Hepatocyte (in vitro differentiated cells): Measurements from ENCODE around the gene VSIG8. TPM values are rescaled to one million over a fixed set of nuclear protein-coding genes. Genes with fewer than 3 reads are reported as not detected.

Experiments
- DNase-seq: peaks from one replicate; pipeline ENCODE4 v3.0.0-alpha.2; 2016; ENCODE audit warnings: low spot score
- H2AFZ ChIP-seq: fragments of 200-600 bp; sonication (generic); 2 replicates; pipeline ENCODE4 v1.6.0; 2016; ENCODE audit warnings: antibody characterized with exemption, mild to moderate bottlenecking
- H3K27ac ChIP-seq: fragments of 200-600 bp; sonication (generic); 2 replicates; pipeline ENCODE4 v1.5.1; 2016; ENCODE audit warnings: mild to moderate bottlenecking
- H3K27me3 ChIP-seq: fragments of 200-600 bp; sonication (generic); 2 replicates; pipeline ENCODE4 v1.6.1; 2016
- H3K36me3 ChIP-seq: fragments of 200-600 bp; sonication (generic); replicated peaks from 2 replicates; pipeline ENCODE4 v1.5.1; 2016; ENCODE audit warnings: low read depth; ENCODE audit not compliant: insufficient read depth
- H3K4me1 ChIP-seq: fragments of 200-600 bp; sonication (generic); 2 replicates; pipeline ENCODE4 v1.5.1; 2016; ENCODE audit warnings: mild to moderate bottlenecking, moderate library complexity; ENCODE audit not compliant: insufficient read depth
- H3K4me2 ChIP-seq: fragments of 200-600 bp; sonication (generic); 2 replicates; pipeline ENCODE4 v1.6.0; 2016
- H3K4me3 ChIP-seq: fragments of 200-600 bp; sonication (generic); 2 replicates; pipeline ENCODE4 v1.5.1; 2016; ENCODE audit warnings: mild to moderate bottlenecking
- H3K79me2 ChIP-seq: fragments of 200-600 bp; sonication (generic); 2 replicates; pipeline ENCODE4 v1.6.0; 2017; ENCODE audit warnings: mild to moderate bottlenecking
- H3K9me2 ChIP-seq: fragments of 200-600 bp; sonication (generic); replicated peaks from 2 replicates; pipeline ENCODE4 v1.6.0; 2017; ENCODE audit warnings: mild to moderate bottlenecking; ENCODE audit not compliant: insufficient read depth
- H3K9me3 ChIP-seq: fragments of 200-600 bp; sonication (generic); 2 replicates; pipeline ENCODE4 v1.5.1; 2016; ENCODE audit warnings: low read depth, mild to moderate bottlenecking
- H4K20me1 ChIP-seq: fragments of 200-600 bp; sonication (generic); 2 replicates; pipeline ENCODE4 v1.6.0; 2016; ENCODE audit warnings: mild to moderate bottlenecking; ENCODE audit not compliant: insufficient read depth, poor library complexity, severe bottlenecking
- CTCF ChIP-seq: fragments of 200-600 bp; sonication (generic); IDR thresholded peaks from 2 replicates; pipeline ENCODE4 v1.5.1; 2016; ENCODE audit warnings: antibody characterized with exemption, mild to moderate bottlenecking; ENCODE audit not compliant: poor library complexity
- EZH2 ChIP-seq: fragments of 200-600 bp; sonication (generic); IDR thresholded peaks from 2 replicates; pipeline ENCODE4 v1.6.1; 2016; ENCODE audit warnings: antibody characterized with exemption, mild to moderate bottlenecking, borderline replicate concordance
- EZH2phosphoT487 ChIP-seq: fragments of 200-600 bp; sonication (generic); IDR thresholded peaks from one replicate; pipeline ENCODE4 v1.6.1; 2018; ENCODE audit warnings: antibody characterized with exemption, mild to moderate bottlenecking, low read depth, moderate library complexity; ENCODE audit not compliant: unreplicated experiment, severe bottlenecking
- WGBS: methylation state at CpG from one replicate; pipeline ENCODE4 v1.1.6; 2016; ENCODE audit warnings: low lambda C conversion rate; ENCODE audit errors: missing lambda C conversion rate; 5-methylcytosine and 5-hydroxymethylcytosine counted together
- polyA plus RNA-seq: library from polyadenylated mRNA; unstranded; fragments of >200 nt; fragmentation: Nextera tagmentation; extraction: Ambion mirVana; gene quantifications from 2 replicates; pipeline ENCODE4 v1.2.1, GENCODE V29; 2016
- total RNA-seq: library from RNA; depleted of rRNA; stranded (reverse); fragments of >200 nt; gene quantifications from 2 replicates; pipeline ENCODE4 v1.2.3, GENCODE V29; 2014

The VSIG8 gene
- total RNA-seq (0.33 TPM in 1 of 2 replicates, not detected in the other), polyA plus RNA-seq (0.13 and 0.38 TPM in 2 replicates)

- TF ChIP-seq EZH2 (no peak), CTCF (no peak), EZH2phosphoT487 (no peak)
- no peak for DNase-seq
Observed at GRCh38 chr1:159862557-159862956, at the start of gene VSIG8. TSS of gene VSIG8 (minus strand) at chr1:159862657. CDS start at chr1:159862521, 136 bp downstream.

DNA sequence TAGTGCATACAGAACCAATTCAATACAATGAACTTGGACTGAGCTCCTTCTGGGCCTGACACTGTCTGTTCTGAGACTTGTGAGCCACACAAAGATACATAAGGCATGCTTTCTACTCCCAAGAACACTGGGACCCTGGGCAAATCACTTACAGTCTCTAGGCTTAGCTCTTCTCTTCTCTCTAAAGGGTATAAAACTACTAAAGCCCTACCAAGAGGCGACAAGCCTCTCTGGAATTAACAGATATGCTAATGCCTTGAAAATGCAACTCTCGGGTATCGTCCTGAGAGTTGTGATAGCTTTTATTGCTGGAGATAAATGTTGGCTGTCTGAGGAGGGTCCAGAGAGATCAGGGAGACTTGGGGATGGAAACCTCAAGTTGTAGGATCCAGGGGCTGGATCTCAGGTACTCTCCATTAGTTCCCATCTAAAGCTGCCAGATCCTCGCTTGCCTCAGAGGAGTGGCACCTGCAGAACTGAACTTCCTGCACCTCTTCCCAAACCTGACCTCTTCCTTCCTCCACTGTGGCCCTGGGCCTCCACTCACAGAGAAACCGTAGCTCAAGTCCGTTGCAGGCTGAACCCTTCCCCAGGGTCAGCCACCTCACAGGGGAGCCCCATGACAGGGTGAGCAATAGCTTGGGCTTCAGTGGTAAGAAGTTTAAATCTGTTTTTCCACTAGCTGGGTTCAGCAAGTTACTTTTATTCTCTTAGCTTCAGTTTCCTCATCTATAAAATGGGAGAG, 49.0 kb upstream of the VSIG8 start:
- DNase-seq, result no peak
- H3K79me2 ChIP-seq, result no peaks in the 10 kb centered on the region
- no peak overlapping the region for H3K4me2 ChIP-seq
- 76% methylated on average over 6 of the region's 6 CpGs for WGBS
- H3K4me3 ChIP-seq, result no peak overlapping the region
- no peaks in the 10 kb centered on the region for H3K36me3 ChIP-seq
- H3K4me1 ChIP-seq, result peaks cover 57% of the 10 kb centered on the region
- H3K27me3 ChIP-seq, result no peaks in the 10 kb centered on the region
- H2AFZ ChIP-seq, result no peak overlapping the region
- H3K27ac ChIP-seq, result peak overlapping the region; percentile 74
- no peaks in the 10 kb centered on the region for H4K20me1 ChIP-seq
- no peak for TF ChIP-seq EZH2phosphoT487
- TF ChIP-seq CTCF, result no peak
- TF ChIP-seq EZH2, result no peak
- H3K9me3 ChIP-seq, result no peaks in the 10 kb centered on the region
- no peaks in the 10 kb centered on the region for H3K9me2 ChIP-seq

More at GRCh38 chr1:159862557-159862956, at the start of gene VSIG8:
- Histone ChIP-seq H3K4me3 (no peak within 1 kb of the TSS), H3K36me3 (no peaks in the 10 kb centered on the region), H3K27ac (no peak within 1 kb of the TSS), H3K79me2 (no peaks in the 10 kb centered on the region), H3K4me2 (no peak within 1 kb of the TSS), H2AFZ (no peak within 1 kb of the TSS), H3K9me3 (no peaks in the 10 kb centered on the region), H4K20me1 (no peaks in the 10 kb centered on the region), H3K27me3 (no peaks in the 10 kb centered on the region), H3K9me2 (no peaks in the 10 kb centered on the region), H3K4me1 (peaks cover 15% of the 10 kb centered on the region)
- WGBS, result 87% methylated on average over 3 of the region's 4 CpGs

DNA sequence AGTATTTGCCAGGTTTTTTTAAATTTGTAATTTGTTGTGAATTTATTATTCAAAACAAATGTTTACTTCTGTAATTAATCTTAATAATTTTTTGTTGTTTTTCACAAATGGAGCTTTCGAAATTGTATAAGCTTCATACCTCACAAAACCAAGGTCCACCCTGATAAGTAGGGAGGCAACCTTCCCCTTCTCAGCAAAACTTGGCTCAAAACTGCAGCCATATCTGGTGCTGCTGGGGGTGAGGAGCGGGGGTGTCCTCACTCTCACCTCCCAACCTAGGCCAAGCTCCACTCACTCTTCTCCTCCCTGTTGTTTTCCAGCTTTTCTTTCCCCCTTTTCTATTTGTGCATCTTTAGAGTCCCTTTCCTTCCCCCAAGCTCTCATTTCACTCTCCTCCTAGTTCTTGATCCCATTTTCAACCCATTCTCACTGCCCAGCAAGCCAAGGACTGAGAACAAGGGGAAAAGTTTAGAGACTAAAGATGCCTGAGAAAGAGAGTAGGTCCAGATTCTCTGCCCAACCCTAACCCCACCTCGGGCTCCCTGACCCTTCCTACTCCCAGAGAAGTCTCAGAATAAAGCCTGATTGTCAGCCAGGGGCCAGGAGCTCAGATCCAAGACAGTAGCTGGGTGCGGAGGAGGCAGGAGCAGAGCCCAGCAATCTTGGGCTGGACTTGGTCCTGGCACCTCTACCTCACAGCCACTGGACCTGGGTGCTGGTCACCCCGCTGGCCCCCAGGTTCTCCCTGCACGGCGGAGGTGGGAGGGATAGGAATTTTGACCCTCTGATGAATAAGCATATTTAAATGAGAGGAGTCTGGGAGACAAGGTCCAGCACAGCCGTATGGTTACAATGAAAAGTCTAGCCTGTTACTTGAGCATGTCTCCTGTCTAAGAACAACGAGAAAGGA, 45.8 kb upstream of the VSIG8 start:
- TF ChIP-seq EZH2phosphoT487, result no peak
- no peak for TF ChIP-seq EZH2
- TF ChIP-seq CTCF, result no peak
- Histone ChIP-seq H3K36me3 (no peaks in the 10 kb centered on the region), H3K4me3 (no peak overlapping the region), H3K9me2 (no peaks in the 10 kb centered on the region), H3K4me2 (no peak overlapping the region), H3K79me2 (no peaks in the 10 kb centered on the region), H3K27me3 (no peaks in the 10 kb centered on the region), H3K4me1 (peaks cover 31% of the 10 kb centered on the region), H3K9me3 (no peaks in the 10 kb centered on the region), H2AFZ (no peak overlapping the region), H4K20me1 (no peaks in the 10 kb centered on the region), H3K27ac (no peak overlapping the region)
- 71% methylated on average over 8 of the region's 9 CpGs for WGBS
- DNase-seq, result no peak
